NCI-H1092 (cell line): ENCODE results near the gene OR8D4.
"Not testable (repeated sequence)": the region's sequence is repeated elsewhere in the genome, so short reads cannot be mapped to it uniquely, and the experiment has no call there.

Source experiments
- DNase-seq: peaks from one replicate; lab custom pipeline; 2025; lab: John Stamatoyannopoulos, UW

Gene OR8D4

DNA sequence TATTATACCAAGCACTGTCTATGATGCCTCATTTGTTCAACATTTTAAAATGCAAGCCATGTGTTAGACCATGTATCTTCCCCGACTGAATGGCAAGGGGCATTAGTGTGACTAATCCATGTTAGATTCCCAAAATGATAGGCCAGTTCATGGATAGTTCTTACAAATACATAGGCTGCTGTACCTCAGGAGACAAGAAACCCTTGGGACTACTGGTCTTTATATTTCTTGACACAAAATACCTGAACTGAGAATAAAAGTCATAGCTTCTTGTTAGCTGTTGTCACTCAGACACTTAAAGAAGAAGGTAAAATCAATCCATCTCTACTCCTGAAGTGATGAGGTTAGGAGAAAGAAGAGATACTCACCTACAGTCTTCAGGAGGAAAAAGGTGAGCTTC lies at the start of gene OR8D4:
Gene OR8D4, plus strand, starts transcription at position 301 of the 400 bp plus-strand sequence. CDS start 4,265 bp downstream, outside the sequence.
- no peak for DNase-seq

DNA sequence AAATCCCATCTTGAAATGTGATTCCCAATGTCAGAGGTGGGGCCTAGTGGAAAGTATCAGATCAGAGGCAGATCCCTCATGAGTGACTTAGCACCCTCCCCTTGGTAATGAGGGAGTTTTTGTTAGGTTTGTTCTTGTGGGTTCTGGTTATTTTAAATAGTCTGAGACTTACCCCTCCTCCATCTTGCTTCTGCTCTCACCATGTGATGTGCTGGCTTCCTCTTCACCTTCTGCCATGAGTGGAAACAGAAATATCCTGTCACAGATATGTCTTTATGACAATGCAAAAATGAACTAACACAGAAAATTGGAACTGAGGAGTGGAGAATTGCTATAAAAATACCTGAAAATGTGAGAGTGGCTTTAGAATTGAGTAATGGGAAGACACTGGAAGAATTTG lies 49.6 kb upstream of the OR8D4 start:
- DNase-seq = no peak

GRCh38 chr11:123853038-123853437 lies 48.9 kb upstream of the OR8D4 start:
- DNase-seq = no peak

- DNase-seq = no peak
Observed at GRCh38 chr11:123856444-123856843, 45.5 kb upstream of the OR8D4 start.

DNA sequence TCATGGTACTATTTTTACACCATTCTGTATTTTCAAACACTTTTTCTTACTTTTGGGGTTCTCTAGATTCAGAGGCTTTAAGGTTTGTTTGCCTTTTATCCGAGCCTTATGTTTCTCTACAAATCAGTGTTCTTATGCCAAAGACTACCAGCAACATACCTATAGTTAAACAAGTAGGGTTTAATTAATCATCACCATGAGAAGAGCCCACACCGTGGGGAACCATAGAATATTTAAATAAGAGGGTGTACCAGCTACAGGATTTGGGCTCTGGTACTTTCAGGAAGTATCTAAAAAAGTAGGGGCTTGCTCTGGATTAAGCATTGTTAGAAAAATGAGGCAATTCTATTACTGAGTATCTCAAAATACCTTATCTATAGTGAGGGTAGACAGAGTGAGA lies 42.2 kb upstream of the OR8D4 start:
- no peak for DNase-seq

- not testable (repeated sequence) for DNase-seq
Observed at GRCh38 chr11:123865293-123865692, 36.7 kb upstream of the OR8D4 start.

GRCh38 chr11:123867795-123868194 lies 34.2 kb upstream of the OR8D4 start:
- DNase-seq = not testable (repeated sequence)

GRCh38 chr11:123880912-123881311 lies 21.1 kb upstream of the OR8D4 start:
- DNase-seq = no peak

DNA sequence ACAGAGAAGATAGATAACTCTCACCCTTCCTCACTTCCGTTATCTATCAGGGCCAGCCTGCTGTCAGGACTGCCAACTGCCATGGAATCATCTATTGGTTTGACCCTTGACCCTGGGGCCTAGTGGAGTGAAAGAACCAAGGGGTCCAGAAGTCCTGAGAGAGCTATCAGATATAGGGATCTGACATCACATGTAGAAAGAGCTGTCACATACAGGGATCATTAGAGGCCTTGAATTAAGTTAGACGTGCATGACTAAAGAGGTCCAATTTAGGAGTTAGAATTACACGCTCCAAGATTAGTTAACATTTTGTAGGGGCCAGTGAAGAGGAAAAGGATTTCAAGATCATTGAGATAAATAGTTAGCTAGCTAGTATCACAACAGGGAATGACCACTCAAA lies 16.4 kb upstream of the OR8D4 start, which contains the start of gene TMEM225:
Gene TMEM225, minus strand, starts transcription at position 101 of the 400 bp plus-strand sequence. CDS start 245 bp downstream, outside the sequence.
- DNase-seq = no peak

DNA sequence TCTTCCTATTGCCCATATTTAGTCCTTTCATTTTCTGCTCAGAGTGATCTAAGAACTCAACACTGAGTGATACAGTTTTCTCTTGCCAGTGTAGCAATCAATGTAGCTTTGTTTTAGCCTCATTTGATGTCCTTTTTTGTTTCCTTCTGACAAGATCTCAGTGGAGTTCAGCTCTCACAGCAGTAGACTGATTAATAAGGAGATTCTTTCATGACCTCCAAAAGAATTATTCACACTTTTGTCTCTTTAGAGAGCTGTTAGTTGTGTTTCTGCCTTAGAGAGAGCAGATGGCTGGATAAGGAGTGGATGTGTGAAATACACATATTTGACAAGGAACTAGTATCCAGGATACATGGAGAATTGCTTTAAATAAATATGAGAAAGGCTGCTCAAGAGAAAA lies 9.9 kb upstream of the OR8D4 start:
- no peak for DNase-seq

DNA sequence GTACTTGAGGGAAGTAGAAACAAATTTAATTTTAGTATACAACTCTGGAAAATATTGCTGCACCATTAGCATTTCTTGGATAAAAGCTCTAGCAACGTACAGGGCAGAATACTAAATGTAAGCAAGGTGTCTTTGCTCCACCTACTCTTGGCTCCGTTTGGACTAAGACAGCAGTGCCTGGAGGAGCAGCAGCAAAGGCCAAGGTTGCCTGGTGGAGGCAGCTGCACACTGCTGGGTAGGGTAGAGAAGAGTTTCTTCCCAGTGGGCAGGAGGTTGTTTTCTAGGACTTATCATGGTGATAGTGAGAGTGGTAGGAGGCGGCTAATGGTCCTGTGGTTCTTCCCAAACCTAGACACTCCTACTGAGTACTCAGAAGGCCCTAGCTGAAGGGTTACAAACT lies 2.2 kb upstream of the OR8D4 start:
- DNase-seq = no peak

GRCh38 chr11:123903932-123904331 lies 2.0 kb downstream of the OR8D4 start:
- no peak for DNase-seq

- no peak for DNase-seq
Observed at GRCh38 chr11:123904932-123905331, 3.0 kb downstream of the OR8D4 start.

DNA sequence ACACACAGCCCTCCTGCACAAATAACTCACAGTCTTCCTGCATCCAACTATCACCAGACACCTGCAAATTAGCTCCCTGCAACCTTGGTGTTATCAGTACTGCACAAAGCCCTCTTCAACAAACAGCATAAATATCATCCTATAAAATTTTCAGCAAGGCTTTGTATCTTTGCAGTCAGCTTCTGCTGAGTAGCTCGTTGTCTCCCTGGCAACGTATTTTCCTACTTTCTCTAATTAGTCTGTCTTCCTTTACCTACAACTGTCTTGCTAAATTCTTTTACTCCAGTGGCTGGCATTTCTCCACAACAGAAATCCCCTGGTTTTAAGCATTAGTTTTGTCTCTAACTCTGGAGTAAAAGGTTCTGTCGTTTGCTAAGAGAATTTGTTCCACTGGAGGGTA lies 3.9 kb downstream of the OR8D4 start:
- DNase-seq = no peak

DNA sequence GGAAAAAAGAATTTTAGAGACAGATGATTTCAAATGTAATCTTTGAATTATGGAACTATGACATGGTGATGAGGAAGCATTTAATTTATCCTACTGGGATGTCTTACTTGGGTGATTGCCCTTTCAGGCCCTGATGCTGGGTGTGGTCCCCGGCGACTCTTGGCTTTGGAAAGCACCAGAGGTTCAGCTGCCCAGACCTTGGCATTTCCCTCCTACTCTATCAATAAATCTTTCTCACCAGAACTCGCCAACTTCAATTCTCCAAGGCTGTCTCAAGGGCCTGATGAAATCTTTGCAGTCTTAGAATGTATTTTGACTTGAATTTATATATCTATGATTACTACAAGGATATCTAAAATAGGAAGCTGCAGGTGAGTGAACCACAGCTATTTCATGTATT lies 19.0 kb downstream of the OR8D4 start:
- DNase-seq = no peak

GRCh38 chr11:123924027-123924426 lies 22.1 kb downstream of the OR8D4 start:
- DNase-seq = no peak

DNA sequence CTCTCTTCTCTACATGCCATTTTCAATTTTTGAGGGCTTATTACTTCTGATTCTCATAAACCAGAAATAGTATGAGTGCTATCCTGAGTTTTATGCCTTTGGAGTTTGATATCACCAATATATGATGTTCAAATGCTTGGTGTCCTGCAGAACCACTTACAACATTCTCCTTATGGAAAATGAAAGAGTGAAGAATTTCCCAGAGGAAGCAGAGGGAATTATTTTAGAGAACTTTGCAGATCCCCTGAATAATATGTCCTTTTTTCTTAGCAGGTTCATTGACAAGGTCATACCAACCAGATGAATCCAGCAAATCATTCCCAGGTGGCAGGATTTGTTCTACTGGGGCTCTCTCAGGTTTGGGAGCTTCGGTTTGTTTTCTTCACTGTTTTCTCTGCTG lies 37.4 kb downstream of the OR8D4 start, which contains the start of gene OR4D5:
Gene OR4D5, plus strand, starts transcription at position 301 of the 400 bp plus-strand sequence. Its CDS starts 0 bp downstream, at position 301.
- no peak for DNase-seq

DNA sequence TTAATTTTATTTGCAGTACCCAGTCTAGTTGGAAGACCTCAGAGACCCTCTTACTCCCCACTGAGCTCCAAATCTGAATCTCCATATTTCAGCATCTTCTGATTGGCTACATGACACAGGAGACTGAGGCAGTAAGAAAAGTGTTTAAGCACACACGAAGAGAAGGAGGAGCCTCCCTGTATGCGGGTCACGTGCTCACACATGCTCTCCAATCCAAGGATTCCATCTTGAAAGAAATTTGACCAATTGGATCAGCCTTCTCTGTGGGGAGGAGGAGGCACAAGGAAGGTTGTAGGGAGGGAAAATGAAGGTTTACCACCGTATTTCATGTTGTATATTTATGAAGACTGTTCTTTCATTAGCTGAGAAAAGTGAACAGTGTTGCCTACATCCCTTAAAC lies 40.4 kb downstream of the OR8D4 start:
- DNase-seq = no peak

DNA sequence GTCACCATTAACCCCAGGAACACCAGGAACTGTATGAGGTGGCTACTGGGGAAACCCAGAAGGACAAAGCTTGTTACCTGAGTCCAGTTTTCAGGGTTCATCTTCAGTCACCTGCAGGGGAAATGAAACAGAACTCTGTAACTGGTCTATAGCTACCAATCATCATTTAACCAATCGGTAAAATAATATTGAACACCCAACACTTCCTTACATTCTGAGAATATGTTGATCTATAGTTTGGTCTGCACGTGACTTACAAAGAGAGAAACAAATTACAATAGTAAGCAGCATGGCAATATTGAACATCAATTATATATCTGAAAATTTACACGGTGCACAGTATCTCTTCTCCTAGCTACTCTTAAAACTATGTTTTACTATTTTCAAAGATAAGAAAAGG lies 41.8 kb downstream of the OR8D4 start, which contains the start of gene OR6T1:
Gene OR6T1, minus strand, starts transcription at position 101 of the 400 bp plus-strand sequence. Its CDS starts 0 bp downstream, at position 101.
- no peak for DNase-seq

DNA sequence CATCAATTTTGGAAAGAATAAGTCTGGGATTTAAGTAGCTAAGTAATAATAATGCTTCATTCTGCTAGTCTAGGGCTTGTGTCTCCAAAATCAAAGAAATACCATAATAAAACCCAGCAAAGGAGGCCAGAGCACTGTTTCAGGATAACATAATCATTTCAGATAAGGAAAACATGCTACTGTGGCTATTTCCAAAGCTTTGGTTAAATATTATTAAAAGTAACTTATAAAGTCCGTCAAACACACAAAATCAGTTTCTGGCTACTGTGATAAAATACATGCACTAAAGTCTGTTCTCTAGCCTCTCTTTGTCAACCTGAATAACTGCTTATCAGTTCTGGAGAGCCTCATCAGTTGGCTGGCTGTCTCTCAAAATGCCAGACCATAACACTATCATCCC lies 43.2 kb downstream of the OR8D4 start:
- DNase-seq = no peak

DNA sequence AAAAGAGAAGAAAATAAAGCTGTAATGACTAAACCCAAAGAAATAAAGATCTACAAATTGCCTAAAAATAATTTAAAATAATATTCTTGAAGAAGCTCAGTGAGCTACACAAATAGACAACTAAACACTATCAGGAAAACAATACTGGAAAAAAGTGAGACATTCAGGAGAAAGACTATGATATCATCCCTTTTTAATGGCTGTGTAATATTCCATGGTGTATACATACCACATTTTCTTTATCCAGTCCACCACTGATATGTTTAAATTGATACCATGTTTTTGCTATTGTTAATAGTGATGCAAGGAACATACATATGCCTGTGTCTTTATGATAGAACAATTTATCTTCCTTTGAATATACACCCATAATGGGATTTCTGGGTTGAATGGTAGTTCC lies 54.8 kb downstream of the OR8D4 start:
- DNase-seq = no peak
